GM23338 (cell line): ENCODE results near the gene B4GALT2. TPM values are rescaled to one million over a fixed set of nuclear protein-coding genes. Genes with fewer than 3 reads are reported as not detected.

Experiments
- ATAC-seq: fragments of 200-7000 bp; cut with Tn5 transposase; 3 replicates; pipeline ENCODE4 v1.9.1; 2020
- DNase-seq: peaks from one replicate; pipeline ENCODE4 v3.0.0-alpha.2; 2015; ENCODE audit warnings: low spot score
- H2AFZ ChIP-seq: fragments of 200-600 bp; sonication (generic); 2 replicates; pipeline ENCODE4 v1.8.0; 2016; ENCODE audit warnings: antibody characterized with exemption, mild to moderate bottlenecking, moderate library complexity
- H3F3A ChIP-seq: fragments of 200-600 bp; sonication (generic); replicated peaks from 2 replicates; pipeline ENCODE4 v1.8.0; 2017; ENCODE audit warnings: antibody characterized with exemption, mixed run types, low read depth
- H3K27ac ChIP-seq: fragments of 200-600 bp; sonication (generic); 2 replicates; pipeline ENCODE4 v1.6.1; 2016; ENCODE audit warnings: low read depth
- H3K27me3 ChIP-seq: fragments of 200-600 bp; sonication (generic); 2 replicates; pipeline ENCODE4 v1.8.0; 2016; ENCODE audit warnings: mild to moderate bottlenecking, mixed run types, moderate library complexity; ENCODE audit not compliant: insufficient read depth
- H3K36me3 ChIP-seq: fragments of 200-600 bp; sonication (generic); 2 replicates; pipeline ENCODE4 v1.8.0; 2016; ENCODE audit warnings: mild to moderate bottlenecking; ENCODE audit not compliant: insufficient read depth
- H3K4me1 ChIP-seq: fragments of 200-600 bp; sonication (generic); 2 replicates; pipeline ENCODE4 v1.8.0; 2016; ENCODE audit warnings: mild to moderate bottlenecking, moderate library complexity; ENCODE audit not compliant: insufficient read depth
- H3K4me2 ChIP-seq: fragments of 200-600 bp; sonication (generic); 2 replicates; pipeline ENCODE4 v1.7.1; 2017; ENCODE audit warnings: mixed run types
- H3K4me3 ChIP-seq: fragments of 200-600 bp; sonication (generic); 2 replicates; pipeline ENCODE4 v1.6.1; 2016; ENCODE audit warnings: mixed run types
- H3K79me2 ChIP-seq: fragments of 200-600 bp; sonication (generic); replicated peaks from 2 replicates; pipeline ENCODE4 v1.8.0; 2017; ENCODE audit warnings: mild to moderate bottlenecking; ENCODE audit not compliant: insufficient read depth
- H3K9me2 ChIP-seq: fragments of 200-600 bp; sonication (generic); 2 replicates; pipeline ENCODE4 v1.8.0; 2017; ENCODE audit not compliant: insufficient read depth
- H4K20me1 ChIP-seq: fragments of 200-600 bp; sonication (generic); replicated peaks from 2 replicates; pipeline ENCODE4 v1.8.0; 2017; ENCODE audit warnings: mild to moderate bottlenecking; ENCODE audit not compliant: insufficient read depth
- H3K27ac Mint-ChIP-seq: 2 replicates; pipeline ENCODE4 v1.8.0; 2020; ENCODE audit warnings: inconsistent platforms, mild to moderate bottlenecking, moderate library complexity, mixed read lengths
- H3K27me3 Mint-ChIP-seq: 3 replicates; pipeline ENCODE4 v1.8.0; 2022; ENCODE audit warnings: low read depth, mild to moderate bottlenecking, moderate library complexity, mixed read lengths, inconsistent platforms; ENCODE audit not compliant: insufficient read depth, poor library complexity
- H3K36me3 Mint-ChIP-seq: 3 replicates; pipeline ENCODE4 v1.8.0; 2021; ENCODE audit warnings: low read depth, mild to moderate bottlenecking, inconsistent platforms, moderate library complexity, mixed read lengths
- H3K4me1 Mint-ChIP-seq: 3 replicates; pipeline ENCODE4 v1.8.0; 2020; ENCODE audit warnings: mild to moderate bottlenecking, inconsistent platforms, mixed read lengths
- H3K4me3 Mint-ChIP-seq: 3 replicates; pipeline ENCODE4 v1.8.0; 2021; ENCODE audit warnings: moderate library complexity, mild to moderate bottlenecking, inconsistent platforms, mixed read lengths
- H3K9me3 Mint-ChIP-seq: 3 replicates; pipeline ENCODE4 v1.8.0; 2020; ENCODE audit warnings: moderate library complexity, mild to moderate bottlenecking, inconsistent platforms, mixed read lengths
- CREB1 ChIP-seq: fragments of 250-450 bp; sonication (Bioruptor Pico); IDR thresholded peaks from 2 replicates; pipeline ENCODE4 v1.5.0; 2020; ENCODE audit warnings: low read depth, mild to moderate bottlenecking, moderate library complexity
- EZH2 ChIP-seq: fragments of 200-600 bp; sonication (generic); IDR thresholded peaks from one replicate; pipeline ENCODE4 v1.8.0; 2017; ENCODE audit warnings: antibody characterized with exemption, mild to moderate bottlenecking, low read depth; ENCODE audit not compliant: unreplicated experiment
- EZH2phosphoT487 ChIP-seq: fragments of 200-600 bp; sonication (generic); IDR thresholded peaks from one replicate; pipeline ENCODE4 v1.8.1; 2018; ENCODE audit warnings: antibody characterized with exemption; ENCODE audit not compliant: unreplicated experiment
- NANOG ChIP-seq: IDR thresholded peaks from 2 replicates; pipeline ENCODE4 v1.6.1; 2016; ENCODE audit warnings: antibody characterized with exemption, borderline replicate concordance
- STAT1 ChIP-seq: IDR thresholded peaks from one replicate; pipeline ENCODE4 v1.6.1; 2016; ENCODE audit warnings: antibody characterized with exemption; ENCODE audit not compliant: unreplicated experiment
- ZNF462 ChIP-seq: fragments of 250-450 bp; sonication (Bioruptor Pico); IDR thresholded peaks from 2 replicates; pipeline ENCODE4 v1.5.0; 2020; ENCODE audit warnings: mild to moderate bottlenecking, moderate library complexity
- polyA plus RNA-seq: library from polyadenylated mRNA; unstranded; fragments of >200 nt; fragmentation: Nextera tagmentation; extraction: Ambion mirVana; gene quantifications from 2 replicates; pipeline ENCODE4 v1.2.1, GENCODE V29; 2016
- total RNA-seq: library from RNA; depleted of rRNA; stranded (reverse); fragments of >200 nt; shearing (Covaris generic); gene quantifications from 2 replicates; pipeline ENCODE4 v1.2.3, GENCODE V29; 2014

The B4GALT2 gene
- total and polyA plus RNA-seq, 2 experiments from 2014 or later: 22.4 to 63.1 TPM

- Histone ChIP-seq H3F3A (no peaks in the 10 kb centered on the region), H3K4me1 (no peaks in the 10 kb centered on the region), H4K20me1 (no peaks in the 10 kb centered on the region), H3K79me2 (no peaks in the 10 kb centered on the region), H3K27me3 (no peaks in the 10 kb centered on the region), H3K9me2 (no peaks in the 10 kb centered on the region), H2AFZ (no peak overlapping the region), H3K27ac (no peak overlapping the region), H3K36me3 (no peaks in the 10 kb centered on the region), H3K4me3 (no peak overlapping the region), H3K4me2 (no peak overlapping the region)
- TF ChIP-seq STAT1 (no peak), EZH2phosphoT487 (no peak), ZNF462 (CRISPR knock-in tag) (no peak), NANOG (no peak), EZH2 (no peak)
- no peaks in the 10 kb centered on the region for H3K4me1 Mint-ChIP-seq
- DNase-seq (no peak), ATAC-seq (no peak)
- H3K9me3 Mint-ChIP-seq: no peaks in the 10 kb centered on the region
- no peak overlapping the region for H3K4me3 Mint-ChIP-seq
- H3K27ac Mint-ChIP-seq: no peak overlapping the region
- H3K27me3 Mint-ChIP-seq: peaks cover 9% of the 10 kb centered on the region
- no peaks in the 10 kb centered on the region; the same call in 1 of the 3 replicates for H3K36me3 Mint-ChIP-seq
These were observed 18.2 kb upstream of the B4GALT2 start for GRCh38 chr1:43960798-43961197.

- Histone ChIP-seq H3K4me2 (no peak overlapping the region), H3F3A (no peaks in the 10 kb centered on the region), H3K27ac (no peak overlapping the region), H3K36me3 (no peaks in the 10 kb centered on the region), H2AFZ (no peak overlapping the region), H3K4me3 (no peak overlapping the region), H4K20me1 (no peaks in the 10 kb centered on the region), H3K9me2 (no peaks in the 10 kb centered on the region), H3K4me1 (no peaks in the 10 kb centered on the region), H3K27me3 (no peaks in the 10 kb centered on the region), H3K79me2 (no peaks in the 10 kb centered on the region)
- no peaks in the 10 kb centered on the region for H3K9me3 Mint-ChIP-seq
- no peak for DNase-seq
- ATAC-seq: no peak
- H3K4me1 Mint-ChIP-seq: no peaks in the 10 kb centered on the region
- TF ChIP-seq CREB1 (CRISPR knock-in tag): no peak
- no peak for TF ChIP-seq NANOG
- no peaks in the 10 kb centered on the region; the same call in 1 of the 3 replicates for H3K36me3 Mint-ChIP-seq
- H3K27ac Mint-ChIP-seq: no peak overlapping the region
- no peak overlapping the region for H3K4me3 Mint-ChIP-seq
- H3K27me3 Mint-ChIP-seq: peaks cover 8% of the 10 kb centered on the region
These were observed 17.3 kb upstream of the B4GALT2 start for GRCh38 chr1:43961692-43962091.
